DLD1 (cell line): ENCODE data around the gene PSORS1C2.

Experiments
- in situ Hi-C: cut with HindIII; loops from 2 replicates; pipeline ENCODE4 v1.10.0; 2017; ENCODE audit warnings: low sequenced_read_pairs

PSORS1C2 gene

DNA sequence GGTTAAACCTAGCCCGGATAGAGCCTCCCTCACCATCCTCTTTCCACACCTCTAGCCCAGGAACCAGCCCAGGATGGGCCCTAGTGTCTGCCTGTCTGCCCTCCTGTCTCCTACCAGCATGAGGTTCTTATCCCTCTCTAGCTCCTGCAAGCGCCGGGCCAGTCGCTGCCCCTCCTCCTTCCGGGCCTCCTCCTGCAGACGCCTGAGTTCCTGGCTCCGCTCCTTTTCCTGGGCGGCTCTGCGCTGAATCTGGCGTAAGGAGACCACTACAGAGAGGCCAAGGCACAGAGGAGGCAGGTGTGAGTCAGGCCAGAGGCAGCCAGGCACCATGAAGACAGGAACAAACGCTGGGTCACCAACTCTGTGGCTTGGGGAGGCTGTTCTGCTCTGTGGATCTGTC lies 4.3 kb upstream of the PSORS1C2 start:
- in situ Hi-C loops = loop anchor here (25.0 kb wide), 1 partner anchor 94 kb away; no protein-coding TSS in a partner anchor

DNA sequence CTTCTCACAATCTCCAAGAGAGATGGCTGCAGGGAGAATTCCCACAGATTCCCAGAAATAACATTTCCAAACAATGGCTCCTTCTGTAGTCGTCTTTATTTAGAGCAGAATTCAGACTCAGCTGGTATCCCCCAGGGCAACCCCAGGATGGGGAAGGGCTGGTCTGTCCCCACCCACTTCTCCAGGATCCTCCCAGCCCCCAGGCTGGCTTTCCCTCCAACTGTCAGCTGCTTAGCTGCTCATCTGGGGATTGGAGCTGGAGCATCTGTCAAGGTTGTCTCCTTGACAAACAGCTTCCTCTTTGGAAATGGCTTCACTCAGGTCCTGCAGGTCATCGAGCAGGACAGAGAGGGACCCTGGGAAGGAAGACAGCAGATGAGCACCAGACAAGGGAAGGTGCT lies 3.5 kb upstream of the PSORS1C2 start:
- in situ Hi-C loops = loop anchor here (25.0 kb wide), 1 partner anchor 95 kb away; no protein-coding TSS in a partner anchor

DNA sequence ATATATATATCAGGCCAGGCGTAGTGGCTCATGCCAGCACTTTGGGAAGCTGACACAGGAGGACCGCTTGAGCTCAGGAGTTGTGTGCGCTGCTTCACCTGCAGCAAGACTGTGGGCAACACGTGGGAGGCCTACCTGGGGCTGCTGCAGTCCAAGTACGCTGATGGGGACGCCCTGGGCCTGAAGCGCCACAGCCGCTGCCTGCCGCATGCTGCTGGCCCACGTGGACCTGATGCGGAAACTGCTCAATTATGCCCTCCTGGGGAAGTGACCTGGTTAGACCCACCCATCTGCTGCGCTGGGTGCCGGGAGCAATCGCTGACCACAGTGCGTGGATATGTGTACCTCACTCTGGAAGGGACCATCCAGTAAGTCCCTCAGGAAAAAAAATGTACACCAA lies 1.8 kb upstream of the PSORS1C2 start:
- in situ Hi-C loops = loop anchor here (25.0 kb wide), 1 partner anchor 97 kb away; no protein-coding TSS in a partner anchor

- in situ Hi-C loops = loop anchor here (25.0 kb wide), 1 partner anchor 98 kb away; no protein-coding TSS in a partner anchor
Observed at GRCh38 chr6:31139599-31139998, 733 bp upstream of the PSORS1C2 start.

DNA sequence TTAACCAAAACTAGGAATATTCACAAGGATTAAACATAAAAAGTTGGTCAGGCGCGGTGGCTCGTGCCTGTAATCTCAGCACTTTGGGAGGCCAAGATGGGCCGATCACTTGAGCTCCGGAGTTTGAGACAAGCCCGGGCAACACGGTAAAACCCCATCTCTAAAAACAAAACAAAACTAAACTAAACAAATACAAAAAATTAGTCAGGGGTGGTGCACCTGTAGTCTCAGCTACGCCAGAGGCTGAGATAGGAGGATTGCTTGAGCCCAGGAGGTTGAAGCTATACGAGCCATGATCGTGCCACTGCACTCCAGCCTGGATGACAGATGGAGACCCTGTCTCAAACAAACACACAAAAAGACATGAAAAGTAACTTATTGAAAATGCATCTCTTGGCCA lies 3.2 kb downstream of the PSORS1C2 start:
- in situ Hi-C loops = loop anchor here (25.0 kb wide), 1 partner anchor 102 kb away; no protein-coding TSS in a partner anchor

DNA sequence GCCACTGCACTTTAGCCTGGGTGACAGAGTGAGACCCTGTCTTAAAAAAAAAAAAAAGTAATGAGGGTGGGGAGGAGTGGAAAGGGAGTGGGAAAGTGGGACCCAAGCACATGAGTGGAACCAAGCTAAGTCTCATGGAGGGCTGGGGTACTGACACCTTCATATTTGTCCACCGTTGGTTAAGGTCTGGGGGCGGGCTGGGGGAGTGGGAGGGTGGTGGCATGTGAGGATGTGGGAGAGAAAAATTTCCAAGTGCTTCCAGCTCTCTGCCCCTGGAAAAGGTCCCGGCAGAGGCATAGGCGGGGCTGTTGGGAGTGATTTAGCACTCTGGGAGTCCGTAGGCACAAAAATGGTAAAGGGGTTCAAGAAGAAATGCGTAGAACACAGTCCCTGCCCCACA lies 6.1 kb downstream of the PSORS1C2 start:
- in situ Hi-C loops = loop anchor here (25.0 kb wide), 1 partner anchor 104 kb away; no protein-coding TSS in a partner anchor

DNA sequence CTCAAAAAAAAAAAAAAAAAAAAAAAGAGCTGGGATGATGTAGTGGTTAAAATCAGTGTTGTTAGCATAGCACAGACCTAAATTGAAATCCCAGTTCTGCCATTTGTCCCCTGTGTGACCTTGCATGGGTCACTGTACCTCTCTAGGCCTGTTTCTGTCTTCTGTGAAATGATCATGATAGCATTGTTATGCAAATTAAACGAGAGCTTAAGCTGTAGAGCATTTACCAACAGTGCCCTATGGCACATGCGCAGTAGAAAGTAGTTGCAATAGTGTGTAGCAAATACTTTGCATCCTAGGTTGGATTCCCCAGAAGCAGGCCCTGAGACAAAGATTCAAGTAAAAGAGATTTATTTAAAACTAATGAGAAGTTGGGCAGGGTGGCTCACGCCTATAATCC lies 7.3 kb downstream of the PSORS1C2 start:
- in situ Hi-C loops = loop anchor here (25.0 kb wide), 1 partner anchor 106 kb away; no protein-coding TSS in a partner anchor

DNA sequence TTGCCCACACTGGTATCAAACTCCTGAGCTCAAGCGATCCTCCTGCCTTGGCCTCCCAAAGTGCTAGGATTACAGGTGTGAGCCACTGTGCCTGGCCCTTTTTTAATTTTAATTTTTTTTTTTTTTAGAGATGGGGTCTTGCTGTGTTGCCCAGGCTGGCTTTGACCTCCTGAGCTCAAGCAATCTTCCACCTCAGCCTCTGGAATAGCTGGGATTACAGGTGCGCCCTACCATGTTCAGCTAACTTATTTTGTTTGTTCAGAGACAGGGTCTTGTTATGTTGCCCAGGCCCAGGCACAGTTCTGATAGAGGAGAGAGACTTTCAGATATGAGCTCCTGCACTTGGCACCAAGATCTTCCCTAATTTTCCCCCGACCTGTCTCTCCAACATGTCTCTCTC lies 8.1 kb downstream of the PSORS1C2 start:
- in situ Hi-C loops = loop anchor here (25.0 kb wide), 1 partner anchor 107 kb away; no protein-coding TSS in a partner anchor

DNA sequence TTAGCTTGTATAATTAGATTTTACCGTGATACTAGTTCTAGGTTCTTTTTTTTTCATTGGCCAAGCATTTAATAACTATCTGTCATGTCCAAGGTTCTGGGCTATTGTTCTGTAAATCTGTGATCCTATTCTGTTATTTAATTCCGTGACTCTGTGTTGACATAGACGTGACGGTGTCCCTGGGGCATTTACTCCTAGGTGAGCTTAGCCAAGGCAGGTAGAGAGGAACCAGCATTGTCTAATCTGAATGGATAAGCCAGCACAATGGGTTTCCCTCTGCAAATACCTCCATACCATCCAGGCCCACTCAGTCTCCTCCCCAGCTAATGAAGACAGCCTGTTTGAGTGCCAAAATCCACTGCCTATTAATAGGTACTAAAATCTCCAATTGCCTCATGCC lies 9.7 kb downstream of the PSORS1C2 start:
- in situ Hi-C loops = loop anchor here (25.0 kb wide), 1 partner anchor 108 kb away; no protein-coding TSS in a partner anchor

DNA sequence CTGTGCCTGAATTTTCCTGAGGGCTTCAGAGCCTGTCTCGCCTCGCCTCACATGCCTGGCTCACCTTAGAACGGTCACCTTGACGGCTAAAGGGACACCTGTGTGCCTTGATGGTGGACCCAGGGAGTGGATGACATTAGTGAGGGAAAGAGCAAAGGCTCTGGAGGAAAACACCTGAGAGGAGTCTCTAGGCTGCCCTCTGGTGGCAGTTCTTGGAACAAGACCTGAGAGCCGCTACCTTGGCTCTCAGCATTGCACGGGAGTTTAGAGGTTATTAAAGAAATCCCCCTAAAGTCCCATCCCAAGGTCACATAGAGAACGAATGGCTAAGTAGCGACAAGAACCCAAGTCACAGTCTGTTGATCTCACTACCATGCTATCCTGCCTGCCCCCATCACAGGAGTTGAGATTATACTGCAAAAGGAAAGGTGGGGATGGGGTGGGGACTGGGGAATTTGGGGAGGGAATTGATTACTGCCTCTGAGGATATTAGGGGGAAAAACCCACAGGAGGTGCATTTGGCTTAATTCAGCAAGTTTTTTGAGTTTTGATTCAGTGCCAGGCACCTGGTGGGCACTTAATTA lies 10.7 kb downstream of the PSORS1C2 start:
- in situ Hi-C loops = loop anchor here (25.0 kb wide), 1 partner anchor 109 kb away; no protein-coding TSS in a partner anchor

- in situ Hi-C loops = loop anchor here (25.0 kb wide), 1 partner anchor 111 kb away; no protein-coding TSS in a partner anchor
Observed at GRCh38 chr6:31126396-31127175, 12.3 kb downstream of the PSORS1C2 start.

DNA sequence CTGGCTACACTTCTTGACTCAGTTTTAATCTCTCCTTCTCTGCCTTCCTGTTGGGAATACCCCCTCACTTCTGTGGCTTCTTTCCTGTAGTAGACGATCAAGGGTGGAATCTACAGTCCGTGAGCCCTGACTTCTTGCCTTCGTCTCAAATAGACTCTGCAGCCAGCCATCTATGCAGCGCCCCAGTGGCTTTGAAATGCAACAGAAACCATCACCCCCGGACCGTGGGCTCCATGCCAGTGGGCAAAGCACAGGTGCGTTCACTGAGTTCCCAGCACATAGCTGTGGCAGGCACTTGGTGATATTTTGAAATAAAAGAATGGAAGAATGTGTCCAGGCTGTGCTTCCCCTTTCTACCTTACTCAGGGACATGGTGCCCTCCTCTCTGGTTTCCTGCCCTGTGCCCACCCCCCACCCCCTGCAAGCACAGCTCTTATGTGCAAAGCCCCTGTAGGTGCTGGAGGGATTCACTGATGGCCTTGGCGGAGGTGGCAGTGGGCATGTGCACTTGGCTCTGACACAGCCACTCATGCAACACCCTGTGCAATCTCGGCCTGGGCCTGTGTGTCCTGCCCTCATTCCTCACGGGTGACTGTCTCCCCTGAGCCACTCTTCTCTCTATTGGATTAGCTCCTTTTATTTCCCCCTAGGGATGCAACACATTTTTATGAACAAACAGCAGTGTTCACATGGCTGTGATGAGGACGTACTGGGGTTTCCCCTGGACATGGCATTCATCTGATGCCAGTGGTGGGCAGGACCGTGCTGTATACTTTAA lies 13.1 kb downstream of the PSORS1C2 start:
- in situ Hi-C loops = loop anchor here (25.0 kb wide), 1 partner anchor 112 kb away; no protein-coding TSS in a partner anchor

- in situ Hi-C loops = loop anchor here (25.0 kb wide), 1 partner anchor 112 kb away; no protein-coding TSS in a partner anchor
Observed at GRCh38 chr6:31125162-31125561, 13.7 kb downstream of the PSORS1C2 start.

GRCh38 chr6:31122791-31123706 lies 15.8 kb downstream of the PSORS1C2 start:
- in situ Hi-C loops = no loop called here

DNA sequence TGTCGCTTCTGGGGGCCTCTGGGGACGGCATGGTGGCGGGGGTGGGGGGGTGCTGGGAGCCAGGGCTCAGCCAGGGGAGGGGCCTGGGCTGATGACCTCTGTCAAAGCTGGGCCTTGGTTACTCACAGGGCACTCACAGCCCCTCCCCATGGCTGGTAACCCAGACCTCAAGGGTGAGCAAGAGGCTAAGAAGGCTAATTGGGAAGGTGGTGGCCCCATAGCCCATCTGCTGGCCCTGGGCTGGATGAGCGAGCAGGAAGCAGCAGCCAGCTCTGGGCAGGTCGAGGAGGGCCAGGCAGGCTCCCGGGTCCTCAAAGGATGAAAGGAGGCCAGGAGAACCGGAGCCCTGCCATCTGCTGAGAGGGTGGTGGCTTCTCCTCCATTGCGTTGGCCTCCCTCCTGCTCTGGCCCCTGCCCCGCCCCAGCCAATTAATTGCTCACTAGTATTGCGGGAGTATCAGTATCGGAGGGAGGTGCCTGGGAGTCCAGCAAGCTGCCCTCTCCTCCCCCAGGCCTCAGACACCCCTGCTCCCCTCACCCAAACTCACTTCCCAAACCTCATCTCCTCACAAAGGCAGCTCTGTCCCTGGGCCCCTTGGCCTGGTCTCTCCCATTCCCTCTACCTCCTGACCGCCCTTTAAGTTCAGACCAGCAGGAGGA lies 17.6 kb downstream of the PSORS1C2 start:
- in situ Hi-C loops = no loop called here

DNA sequence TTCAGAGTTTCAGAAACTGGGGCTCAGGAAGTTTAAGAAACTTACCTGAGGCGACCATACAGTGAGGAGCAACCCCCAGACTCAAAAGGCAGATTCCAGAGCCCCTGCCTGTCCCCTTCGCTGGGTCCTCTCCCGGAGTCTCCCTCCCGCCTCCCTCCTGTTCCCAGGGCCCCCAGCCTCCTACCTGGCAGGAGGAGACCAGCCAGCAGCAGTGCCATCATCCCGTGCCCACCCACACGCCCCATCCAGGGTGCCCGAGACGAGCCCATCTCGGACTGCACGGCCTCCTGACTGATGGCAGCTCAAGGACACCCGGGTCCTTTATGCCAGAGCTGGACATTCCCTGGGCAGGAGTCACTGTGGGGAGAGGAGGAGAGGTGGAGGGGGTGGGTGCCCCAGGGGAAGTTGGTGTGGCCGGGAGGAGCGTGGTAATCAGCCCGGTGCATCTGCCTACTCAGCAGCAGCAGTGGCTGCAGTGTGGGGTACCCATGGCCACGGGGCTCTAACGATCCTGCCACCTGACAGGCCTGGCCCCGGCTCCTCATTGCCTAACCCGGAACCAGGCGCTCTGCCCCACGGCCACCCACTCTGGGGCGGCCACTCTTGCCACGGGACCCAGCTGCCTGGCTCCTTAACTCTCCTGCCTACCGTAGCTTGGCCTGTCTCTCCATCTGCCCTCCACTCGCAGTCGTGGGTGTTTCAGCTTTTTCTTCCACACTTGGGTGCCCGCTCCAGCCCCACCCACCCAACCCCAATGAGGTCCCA lies 18.5 kb downstream of the PSORS1C2 start, which contains the start of gene CDSN:
CDSN (minus strand) TSS at position 296 of the 765 bp plus-strand sequence; CDS start at position 269, 27 bp downstream.
- in situ Hi-C loops = no loop called here

DNA sequence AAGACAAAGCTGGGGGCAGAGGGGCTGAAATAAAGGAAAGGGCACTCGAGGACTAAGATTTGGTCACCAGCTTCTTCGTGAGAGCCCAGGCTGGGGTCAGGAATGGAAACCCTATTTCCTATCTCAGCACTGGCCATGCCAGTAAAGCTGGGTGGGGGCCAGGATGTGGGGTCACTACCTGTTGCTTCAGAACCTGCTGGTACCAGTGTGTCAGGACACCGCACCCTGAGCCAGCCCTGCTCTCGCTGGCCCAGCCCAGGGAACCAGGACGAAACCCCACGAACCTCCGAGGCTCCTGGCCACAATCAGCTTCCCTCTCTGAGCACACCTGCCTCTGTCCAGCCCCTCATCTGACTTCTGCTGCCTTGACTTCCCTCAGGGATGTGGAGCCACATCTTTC lies 20.7 kb downstream of the PSORS1C2 start:
- in situ Hi-C loops = no loop called here

DNA sequence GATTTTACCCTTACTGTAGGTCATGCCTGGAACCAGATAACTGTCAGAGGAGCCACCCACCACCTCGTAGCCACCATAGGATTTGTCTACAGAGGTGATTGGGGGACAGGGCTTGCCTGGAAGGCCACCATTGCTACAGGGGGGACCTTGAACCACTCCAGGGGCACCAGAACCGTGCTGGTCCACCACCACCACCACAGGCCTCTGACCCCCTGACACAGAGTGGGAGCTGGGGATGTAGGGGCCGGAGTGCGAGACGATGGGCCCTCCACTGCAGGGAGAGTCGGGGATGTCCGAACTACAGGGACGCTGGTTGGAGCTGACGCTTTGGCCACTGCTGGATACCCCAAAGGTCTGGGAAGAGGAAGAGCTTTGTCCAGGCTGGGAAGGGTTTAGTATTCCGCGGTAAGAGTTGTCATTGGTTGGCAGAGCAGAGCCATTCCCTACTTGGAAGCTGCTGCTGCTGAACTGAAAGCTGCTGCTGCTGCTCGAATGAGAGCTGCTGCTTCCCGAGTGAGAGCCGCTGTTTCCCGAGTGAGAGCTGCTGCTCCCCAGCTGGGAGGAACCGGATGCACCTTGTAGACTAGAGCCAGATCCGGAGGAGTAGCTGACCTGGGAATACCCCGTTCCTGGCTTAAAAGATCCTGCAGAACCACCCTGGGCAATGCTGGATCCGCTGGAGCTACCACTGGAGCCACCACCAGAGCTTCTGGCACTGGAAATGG lies 22.0 kb downstream of the PSORS1C2 start:
- in situ Hi-C loops = no loop called here
